IPS-NIHi7 (cell line): ENCODE results near the gene SMIM12.
"Not testable (repeated sequence)": the region's sequence is repeated elsewhere in the genome, so short reads cannot be mapped to it uniquely, and the experiment has no call there.

Experiments used
- DNase-seq: peaks from one replicate; pipeline ENCODE4 v3.0.0; 2012; ENCODE audit warnings: mixed read lengths; ENCODE audit errors: extremely low spot score

The SMIM12 gene

DNA sequence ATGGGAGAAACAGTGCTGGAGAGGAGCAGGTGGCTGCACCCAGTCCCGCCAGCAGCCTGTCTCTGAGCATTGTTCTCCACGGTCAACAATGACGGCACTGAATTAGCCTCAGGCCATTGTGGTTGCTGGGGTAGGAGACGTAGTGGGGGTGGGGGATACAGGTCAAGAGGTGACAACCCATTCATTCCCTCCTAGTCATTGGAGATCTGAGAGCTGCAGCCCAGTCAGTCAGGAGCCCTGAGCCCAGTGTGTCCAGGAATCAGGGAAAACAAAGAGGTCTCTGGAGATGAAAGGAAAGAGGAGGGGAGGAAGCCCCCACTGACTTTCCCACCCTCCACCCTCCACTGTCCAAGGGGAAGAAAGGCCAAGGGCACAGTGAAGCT, 15.3 kb downstream of the SMIM12 start:
- peak; percentile 59 for DNase-seq

DNA sequence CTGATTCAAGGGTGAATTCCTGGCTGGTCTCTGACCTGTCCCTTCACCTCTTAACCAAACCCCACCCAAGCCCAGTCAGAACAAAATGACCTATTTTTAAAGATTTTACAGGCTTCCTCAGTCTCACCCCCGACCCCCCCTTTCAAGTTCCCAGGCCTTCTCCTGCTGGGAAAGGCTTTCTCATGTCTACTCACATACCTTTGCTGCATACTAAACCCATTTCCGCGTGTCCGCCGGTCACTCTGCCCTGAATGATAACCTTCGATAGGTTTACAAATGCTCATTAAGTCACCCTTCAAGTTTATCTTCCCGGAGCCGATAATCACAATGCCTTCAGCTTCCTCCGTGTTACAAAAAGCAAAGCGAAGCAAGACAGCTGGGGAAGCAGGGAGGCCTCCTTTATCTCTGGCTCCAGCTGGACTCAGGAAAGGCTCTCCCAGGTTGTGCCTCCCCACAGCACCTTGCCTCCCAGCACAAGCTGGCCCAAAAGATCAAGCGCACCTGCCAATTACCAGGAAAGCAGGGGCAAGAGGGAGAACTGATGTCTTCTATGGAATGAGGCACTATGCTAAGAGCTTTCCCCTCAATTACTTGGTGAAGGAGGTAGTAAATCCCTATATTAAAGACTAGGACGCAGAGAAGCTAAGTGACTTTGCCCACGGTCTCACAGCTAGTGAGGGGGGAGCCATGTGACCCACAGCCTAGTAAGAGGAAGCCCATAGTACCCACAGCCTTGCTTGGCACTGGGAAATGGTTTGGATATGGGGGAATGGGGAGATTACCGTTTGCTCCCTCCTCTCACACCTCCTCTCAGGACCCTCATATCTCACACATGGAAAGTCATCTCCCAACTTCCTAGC, 15.9 kb downstream of the SMIM12 start:
- DNase-seq: no peak

- no peak for DNase-seq
Measured at GRCh38 chr1:34842952-34843371, 16.6 kb downstream of the SMIM12 start.

- DNase-seq: no peak
Measured at GRCh38 chr1:34842073-34842472, 17.5 kb downstream of the SMIM12 start.

GRCh38 chr1:34840426-34840825, 19.1 kb downstream of the SMIM12 start:
- DNase-seq: no peak

- DNase-seq: no peak
Measured at GRCh38 chr1:34839526-34840305, 19.8 kb downstream of the SMIM12 start.

- DNase-seq: no peak
Measured at GRCh38 chr1:34833711-34834110, 25.8 kb downstream of the SMIM12 start.

- no peak for DNase-seq
Measured at GRCh38 chr1:34831721-34832246, 27.8 kb downstream of the SMIM12 start.

DNA sequence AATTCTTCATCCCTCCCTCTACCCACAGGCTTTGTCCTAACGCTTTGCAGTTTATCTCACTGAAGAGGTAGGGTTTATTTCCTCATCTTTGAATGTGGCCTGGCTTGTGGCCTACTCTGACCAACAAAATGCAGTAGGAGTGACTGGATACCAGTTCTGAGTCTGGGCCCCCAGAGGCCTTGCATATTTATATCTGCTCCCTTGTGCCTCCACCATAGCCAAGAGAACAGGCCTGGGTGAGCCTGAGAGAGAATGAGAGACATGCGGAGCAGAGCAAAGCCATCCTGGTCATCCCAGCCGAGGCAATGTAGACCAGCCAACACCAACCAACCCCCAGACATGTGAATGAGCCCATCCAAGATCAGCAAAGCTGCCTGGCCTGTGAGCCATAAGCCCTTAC, 30.3 kb downstream of the SMIM12 start:
- DNase-seq: no peak

GRCh38 chr1:34828611-34829010, 30.9 kb downstream of the SMIM12 start:
- DNase-seq: no peak

DNA sequence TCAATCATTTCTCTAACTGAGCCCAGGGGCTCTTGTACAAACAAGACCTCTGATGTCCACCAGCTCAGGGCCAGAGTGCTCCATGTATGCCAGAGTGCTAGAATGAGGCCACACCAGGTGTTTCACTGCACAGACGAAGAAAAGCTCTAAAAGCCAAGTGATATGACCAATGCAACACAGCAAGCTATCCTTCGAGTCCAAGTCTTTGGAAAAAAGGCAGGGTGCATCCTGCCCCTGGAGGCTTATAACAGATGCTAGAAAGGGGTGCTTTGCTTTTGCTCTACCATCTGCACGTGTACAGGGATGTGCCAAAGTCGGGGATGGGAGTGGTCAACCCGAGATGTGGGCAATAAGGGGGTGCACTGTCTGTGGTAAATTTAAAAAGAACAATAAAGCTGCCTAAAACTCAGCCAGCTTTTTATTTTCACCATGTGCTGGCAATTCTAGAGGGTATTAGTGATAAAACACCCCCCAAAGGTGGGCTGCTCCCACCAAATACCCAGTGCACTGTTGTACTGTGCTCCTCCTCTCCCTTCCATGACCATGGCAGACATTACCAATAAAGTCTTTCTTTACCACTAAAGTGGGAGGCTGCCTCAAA, 32.1 kb downstream of the SMIM12 start:
- DNase-seq: no peak

DNA sequence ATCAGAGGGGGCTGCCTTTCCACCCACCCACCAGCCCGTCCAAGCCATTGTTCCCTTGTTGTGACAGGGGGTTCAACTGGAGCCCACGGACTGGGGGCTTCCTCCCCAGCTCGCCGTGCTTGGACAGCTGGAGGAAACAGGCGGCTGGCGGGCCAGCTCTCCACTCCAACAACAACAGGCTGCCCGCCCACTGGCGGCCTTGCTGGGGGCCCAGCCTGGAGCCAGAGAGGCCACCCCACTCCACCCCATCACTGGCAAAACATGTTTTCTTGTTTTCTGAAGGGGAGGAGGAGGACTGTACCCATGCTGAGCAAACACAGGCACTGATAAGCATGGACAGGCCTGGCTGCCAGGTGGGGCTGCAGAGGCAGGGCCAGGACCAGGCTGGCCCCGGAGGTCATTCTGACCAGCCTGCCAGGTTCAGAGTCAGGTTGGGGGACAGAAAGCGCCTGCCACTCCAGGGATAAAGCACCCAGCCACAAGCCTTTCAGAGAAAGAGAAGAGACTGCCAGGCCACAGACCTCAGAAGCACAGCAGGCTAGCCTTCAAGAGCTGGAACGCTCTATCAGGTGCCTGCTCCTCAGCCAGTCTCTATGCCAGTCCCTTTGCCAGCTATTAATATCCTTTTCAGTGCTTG, 34.0 kb downstream of the SMIM12 start:
- DNase-seq: no peak

DNA sequence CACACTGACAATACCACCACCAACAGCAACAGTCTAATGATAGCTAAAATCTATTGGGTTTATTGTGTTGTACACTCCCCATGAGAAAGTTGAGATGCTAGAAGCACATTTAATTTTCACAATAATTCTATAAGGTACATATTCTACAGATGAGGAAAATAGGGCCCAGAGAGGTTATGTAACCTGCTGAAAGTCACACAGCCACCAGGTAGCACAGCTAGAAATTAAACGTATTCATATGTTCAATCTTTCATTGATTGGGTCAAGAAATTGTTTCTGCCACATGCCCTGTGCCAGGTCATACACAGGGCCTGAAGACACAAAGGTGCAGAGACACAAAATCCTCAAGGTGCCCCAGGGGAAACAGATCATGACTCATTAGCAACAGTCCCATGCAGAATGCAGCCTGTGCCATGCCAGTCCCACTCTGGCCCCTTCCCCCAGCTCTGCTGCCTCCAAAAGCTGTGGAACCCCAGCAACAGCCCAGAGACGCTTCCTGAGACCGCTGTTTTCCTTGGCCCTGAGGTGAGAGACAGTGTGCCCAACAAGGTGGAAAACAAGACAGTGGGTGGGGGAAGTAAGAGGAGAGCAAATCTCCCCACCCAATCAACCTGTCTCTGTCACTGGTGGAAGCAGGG, 34.6 kb downstream of the SMIM12 start:
- no peak for DNase-seq

- no peak for DNase-seq
Measured at GRCh38 chr1:34822202-34822601, 37.3 kb downstream of the SMIM12 start.

GRCh38 chr1:34818862-34819261, 40.7 kb downstream of the SMIM12 start:
- DNase-seq: not testable (repeated sequence)

- no peak for DNase-seq
Measured at GRCh38 chr1:34816778-34817177, 42.8 kb downstream of the SMIM12 start.

- no peak for DNase-seq
Measured at GRCh38 chr1:34816332-34816731, 43.2 kb downstream of the SMIM12 start.

DNA sequence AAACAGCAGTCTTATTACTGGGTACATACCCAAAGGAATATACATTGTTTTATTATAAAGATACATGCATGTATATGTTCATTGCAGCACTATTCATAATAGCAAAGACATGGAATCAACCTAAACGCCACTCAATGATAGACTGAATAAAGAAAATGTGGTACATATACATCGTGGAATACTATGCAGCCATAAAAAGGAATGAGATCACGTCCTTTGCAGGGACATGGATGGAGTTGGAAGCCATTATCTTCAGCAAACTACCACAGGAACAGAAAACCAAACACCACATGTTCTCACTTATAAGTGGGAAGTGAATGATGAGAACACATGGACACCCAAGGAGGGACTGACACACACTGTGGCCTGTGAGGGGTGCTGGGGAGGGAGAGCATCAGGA, 48.8 kb downstream of the SMIM12 start:
- not testable (repeated sequence) for DNase-seq

GRCh38 chr1:34808051-34808810, 51.3 kb downstream of the SMIM12 start:
- DNase-seq: no peak

- no peak for DNase-seq
Measured at GRCh38 chr1:34806396-34806795, 53.2 kb downstream of the SMIM12 start.

DNA sequence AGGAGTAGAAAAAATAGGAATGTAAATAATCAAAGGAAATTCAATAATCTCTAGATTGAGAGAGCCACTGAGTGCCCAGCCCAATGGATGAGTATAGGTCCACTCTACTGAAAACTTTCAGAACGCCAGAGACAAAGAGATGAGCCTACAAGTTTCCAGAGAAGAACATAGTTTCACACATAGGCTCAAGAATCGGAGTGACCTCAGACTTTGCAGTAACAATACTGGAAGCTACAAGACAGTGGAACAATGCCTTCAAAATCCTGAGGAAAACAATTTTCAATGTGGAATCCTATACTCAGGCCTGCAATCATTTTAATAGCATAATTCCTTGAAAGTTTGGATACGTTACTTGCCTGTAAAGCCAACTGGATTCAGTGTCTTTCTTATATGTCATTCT, 55.8 kb downstream of the SMIM12 start:
- DNase-seq: no peak
